GM12874 (cell line): Measurements from ENCODE around the gene GPR137B.
A peak's percentile ranks its signal among the peaks of the same experiment; 100 is the strongest.

ENCODE experiments used
- TF ChIP-seq, protein P1 (sequence below): IDR thresholded peaks from 2 replicates; pipeline ENCODE4 v1.5.1; 2011; ENCODE audit warnings: low read depth, mild to moderate bottlenecking, control low read depth, low read length, moderate library complexity; ENCODE audit not compliant: insufficient read depth

GPR137B gene

DNA sequence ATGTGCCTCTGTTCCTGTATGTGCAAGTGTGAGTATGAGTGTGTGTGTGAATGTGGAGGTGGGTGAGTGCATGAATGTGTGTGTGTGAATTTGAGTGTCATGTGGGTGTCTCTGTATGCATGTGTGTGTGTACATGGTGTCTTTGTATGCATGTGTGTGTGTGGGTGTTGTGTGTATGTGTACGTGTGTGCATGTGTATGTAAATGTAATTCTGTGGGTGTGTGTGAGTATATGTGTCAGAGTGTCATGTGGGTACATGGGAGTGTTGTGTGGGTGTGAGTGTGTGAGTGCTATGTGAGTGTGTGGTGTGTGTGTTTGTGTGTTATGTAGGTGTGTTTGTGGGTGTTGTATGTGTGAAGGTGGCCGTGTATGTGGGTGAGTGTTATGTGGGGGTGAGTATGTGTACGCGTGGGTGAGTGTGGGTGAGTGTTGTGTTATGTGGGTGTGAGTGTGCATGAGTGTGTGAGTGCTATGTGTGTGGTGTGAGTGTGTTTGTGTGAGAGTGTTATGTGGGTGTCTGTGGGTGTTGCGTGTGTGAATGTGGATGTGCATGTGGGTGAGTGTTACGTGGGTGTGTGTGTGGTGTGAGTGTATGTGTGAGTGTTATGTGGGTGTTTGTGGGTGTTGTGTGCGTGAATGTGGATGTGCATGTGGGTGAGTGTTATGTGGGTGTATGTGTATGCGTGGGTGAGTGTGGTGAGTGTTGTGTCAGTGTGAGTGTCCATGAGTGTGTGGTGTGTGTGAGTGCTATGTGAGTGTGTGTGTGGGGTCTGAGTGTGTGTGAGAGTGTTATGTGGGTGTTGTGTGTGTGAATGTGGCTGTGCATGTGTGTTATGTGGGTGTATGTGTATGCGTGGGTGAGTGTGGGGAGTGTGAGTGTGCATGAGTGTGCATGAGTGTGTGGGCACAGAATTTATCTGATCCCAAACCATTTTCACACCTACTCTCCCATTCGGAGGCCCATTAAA is 40.8 kb upstream of the GPR137B start:
- TF ChIP-seq, protein P1, sequence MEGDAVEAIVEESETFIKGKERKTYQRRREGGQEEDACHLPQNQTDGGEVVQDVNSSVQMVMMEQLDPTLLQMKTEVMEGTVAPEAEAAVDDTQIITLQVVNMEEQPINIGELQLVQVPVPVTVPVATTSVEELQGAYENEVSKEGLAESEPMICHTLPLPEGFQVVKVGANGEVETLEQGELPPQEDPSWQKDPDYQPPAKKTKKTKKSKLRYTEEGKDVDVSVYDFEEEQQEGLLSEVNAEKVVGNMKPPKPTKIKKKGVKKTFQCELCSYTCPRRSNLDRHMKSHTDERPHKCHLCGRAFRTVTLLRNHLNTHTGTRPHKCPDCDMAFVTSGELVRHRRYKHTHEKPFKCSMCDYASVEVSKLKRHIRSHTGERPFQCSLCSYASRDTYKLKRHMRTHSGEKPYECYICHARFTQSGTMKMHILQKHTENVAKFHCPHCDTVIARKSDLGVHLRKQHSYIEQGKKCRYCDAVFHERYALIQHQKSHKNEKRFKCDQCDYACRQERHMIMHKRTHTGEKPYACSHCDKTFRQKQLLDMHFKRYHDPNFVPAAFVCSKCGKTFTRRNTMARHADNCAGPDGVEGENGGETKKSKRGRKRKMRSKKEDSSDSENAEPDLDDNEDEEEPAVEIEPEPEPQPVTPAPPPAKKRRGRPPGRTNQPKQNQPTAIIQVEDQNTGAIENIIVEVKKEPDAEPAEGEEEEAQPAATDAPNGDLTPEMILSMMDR = no peak

DNA sequence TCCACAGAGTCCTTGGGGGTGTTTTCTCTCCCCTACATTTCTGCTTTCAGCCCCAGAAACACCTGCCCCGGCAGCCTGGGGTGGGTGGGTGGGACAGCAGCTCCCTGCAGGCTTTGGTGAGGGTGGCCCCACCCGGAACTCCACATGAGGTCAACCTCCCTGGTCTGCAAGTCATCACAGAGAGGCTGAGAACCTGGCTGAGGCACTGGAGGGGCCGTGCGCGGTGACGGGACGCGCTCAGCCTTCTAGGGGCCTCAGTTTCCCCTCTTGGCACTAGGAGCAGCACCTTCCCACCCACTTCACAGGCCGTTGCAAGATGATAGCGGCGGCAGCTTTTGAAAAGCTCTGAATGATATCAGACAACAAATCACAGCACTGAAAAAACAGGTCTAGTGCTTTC is 39.7 kb upstream of the GPR137B start:
- TF ChIP-seq, protein P1 = no peak

DNA sequence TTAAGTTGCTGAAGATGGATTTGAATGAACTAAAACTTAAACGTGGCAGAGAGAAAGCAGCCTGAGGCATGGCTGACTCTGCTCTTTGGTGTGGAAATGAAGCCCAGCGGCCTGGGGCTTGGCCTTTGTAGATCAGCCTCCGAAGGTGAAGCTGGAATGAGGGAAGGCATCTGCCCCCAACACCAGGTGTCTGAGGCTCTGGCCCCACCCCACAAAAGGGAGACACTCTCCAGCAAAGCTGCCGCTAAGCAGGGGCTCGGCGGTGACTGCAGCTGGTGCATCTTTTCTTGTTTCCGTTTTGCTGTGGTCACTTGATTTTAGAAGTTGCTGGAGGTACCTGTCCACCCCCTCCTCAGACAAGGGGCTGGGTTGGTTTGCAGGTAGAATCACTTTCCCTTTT is 39.3 kb upstream of the GPR137B start:
- TF ChIP-seq, protein P1 = no peak

DNA sequence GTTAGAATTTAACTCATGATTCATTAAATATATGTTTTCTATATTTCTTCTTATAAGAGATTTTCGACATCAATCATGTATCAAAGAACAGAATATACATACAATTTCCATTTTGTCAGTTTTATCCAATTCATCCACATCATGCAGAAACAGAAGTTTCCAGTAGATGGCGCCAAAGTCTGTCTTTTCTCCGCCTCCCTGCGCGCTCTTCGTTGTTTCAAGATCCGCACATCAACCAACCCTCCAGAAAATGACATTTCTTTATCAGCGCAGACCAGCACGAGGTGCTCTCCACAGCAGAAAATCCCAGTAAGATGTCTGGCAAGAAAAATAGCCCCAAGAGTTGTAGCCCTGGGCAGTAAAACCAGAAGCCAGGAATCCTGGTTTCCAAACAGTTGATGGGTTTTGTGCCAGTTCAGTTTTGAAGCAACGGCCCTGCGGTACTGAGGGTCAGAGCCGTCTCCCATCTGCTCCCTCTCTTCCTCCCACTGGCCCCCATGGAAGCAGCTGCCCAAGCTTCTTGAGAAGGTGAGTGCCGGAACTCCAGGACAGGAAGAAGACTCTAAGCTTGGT is 38.6 kb upstream of the GPR137B start:
- TF ChIP-seq, protein P1 = peak; percentile 59

DNA sequence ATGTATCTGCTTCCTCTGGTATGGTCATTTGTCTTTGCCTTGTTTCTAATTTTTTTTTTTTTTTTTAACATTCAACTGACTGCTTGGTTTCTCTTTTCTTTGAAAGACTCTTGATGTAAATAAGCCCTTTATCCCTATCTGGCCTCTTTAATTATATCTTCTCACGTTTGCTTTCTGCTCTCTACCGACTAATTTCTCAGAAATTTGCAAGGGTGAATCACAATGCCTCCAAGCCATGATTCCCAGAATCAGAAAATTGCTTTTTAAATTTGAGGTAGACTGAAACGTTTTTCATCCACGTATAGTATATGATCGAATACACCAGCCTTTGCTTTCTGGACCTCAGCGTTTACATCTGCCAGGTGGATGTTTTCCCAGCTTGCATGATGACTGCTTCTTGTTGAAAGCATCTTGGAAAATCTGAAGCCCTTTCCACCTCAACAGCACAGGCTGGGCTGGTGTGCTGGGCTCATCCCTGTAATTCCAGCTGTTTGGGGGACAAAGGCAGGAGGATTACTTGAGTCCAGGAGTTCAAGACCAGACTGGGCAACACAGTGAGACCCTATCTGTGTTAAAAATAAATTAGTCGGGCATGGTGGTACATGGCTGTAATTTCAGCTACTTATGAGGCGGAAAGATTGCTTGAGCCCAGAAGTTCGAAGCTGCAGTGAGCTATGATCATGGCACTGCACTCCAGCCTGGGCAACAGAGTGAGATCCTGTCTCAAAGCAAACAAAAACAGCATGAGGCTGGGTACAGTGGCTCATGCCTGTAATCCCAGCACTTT is 35.0 kb upstream of the GPR137B start:
- TF ChIP-seq, protein P1 = no peak

DNA sequence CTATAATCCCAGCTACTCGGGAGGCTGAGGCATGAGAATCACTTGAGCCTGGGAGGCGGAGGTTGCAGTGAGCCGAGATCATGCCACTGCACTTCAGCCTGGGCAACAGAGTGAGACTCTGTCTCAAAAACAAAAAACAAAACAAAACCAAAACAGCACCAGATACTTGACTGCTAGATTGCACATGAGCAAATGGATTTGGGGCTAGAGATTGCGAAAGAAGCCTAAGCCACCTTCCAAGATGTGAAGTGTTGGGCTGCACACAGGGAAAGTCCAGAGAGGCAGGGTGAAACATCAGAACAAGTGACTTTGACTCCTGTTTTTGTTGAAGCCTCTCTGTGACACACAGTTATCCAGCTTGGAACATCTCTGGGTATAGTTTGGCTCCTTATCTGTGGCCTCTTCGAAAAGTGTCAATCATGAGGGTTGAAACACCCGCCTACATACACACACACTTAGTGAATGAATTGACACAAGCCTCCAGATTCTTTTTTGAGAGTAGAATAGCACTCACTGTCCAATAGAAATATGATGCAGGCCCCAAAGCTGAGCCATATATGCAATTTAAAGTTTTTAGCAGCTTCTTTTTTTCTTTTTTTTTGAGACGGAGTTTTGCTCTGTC is 34.2 kb upstream of the GPR137B start:
- TF ChIP-seq, protein P1 = no peak
